Tibial artery (tissue), 4 donors: ENCODE results near the gene SLC4A3.
A peak's percentile ranks its signal among the peaks of the same experiment; 100 is the strongest.

ENCODE experiments used
- DNase-seq, 2 donors: peaks; one replicate each; pipeline ENCODE4 v3.0.0-alpha.2; 2019
- H3K27ac ChIP-seq, 2 donors: fragments of 200-600 bp; sonication (generic) in 1 of 2; 1 replicate in 1 of 2; 2 replicates in 1 of 2; pipeline ENCODE4 v1.5.1; 2018 to 2019; ENCODE audit warnings: mild to moderate bottlenecking in 1 of 2
- H3K27me3 ChIP-seq, 2 donors: fragments of 200-600 bp; sonication (generic) in 1 of 2; one replicate each; pipeline versions ENCODE4 v1.5.1 to v1.6.0; 2016 to 2019
- H3K36me3 ChIP-seq, 3 donors: fragments of 200-600 bp; sonication (generic) in 2 of 3; one replicate each; pipeline ENCODE4 v1.5.1; 2016 to 2019; ENCODE audit warnings: mild to moderate bottlenecking in 2 of 3
- H3K4me1 ChIP-seq, 4 donors: fragments of 200-600 bp; sonication (generic) in 2 of 4; 1 replicate in 3 of 4; 2 replicates in 1 of 4; pipeline ENCODE4 v1.5.1; 2016 to 2019
- H3K4me3 ChIP-seq, 2 donors: fragments of 200-600 bp; sonication (generic) in 1 of 2; 1 replicate in 1 of 2; 2 replicates in 1 of 2; pipeline ENCODE4 v1.5.1; 2018 to 2019; ENCODE audit warnings: mild to moderate bottlenecking in 2 of 2
- H3K9me3 ChIP-seq, 3 donors: fragments of 200-600 bp; sonication (generic) in 1 of 3; one replicate each; pipeline ENCODE4 v1.5.1; 2016 to 2019
- CTCF ChIP-seq, 2 experiments: fragments of 200-600 bp in 1 of 2; fragments of 450-650 bp in 1 of 2; IDR thresholded peaks; one replicate each; pipeline ENCODE4 v1.5.1; 2017 to 2019; ENCODE audit warnings: antibody characterized with exemption in 2 of 2, mild to moderate bottlenecking in 1 of 2, moderate library complexity in 1 of 2
- intact Hi-C: fragments of 100-400 bp; cut with DNase I; formaldehyde crosslinking; loops from one replicate; pipeline ENCODE4 v1.15.0; 2023; ENCODE audit warnings: low total_unique reads

The SLC4A3 gene

GRCh38 chr2:219638948-219639755 lies 11.7 kb downstream of the SLC4A3 start:
- H3K4me1 ChIP-seq, result peaks cover 0 to 10% (median 7%) of the 10 kb centered on the region in 4 donors
- H3K4me3 ChIP-seq, result no peak overlapping the region
- no peaks in the 10 kb centered on the region for H3K9me3 ChIP-seq
- H3K27ac ChIP-seq, result no peak overlapping the region
- no peaks in the 10 kb centered on the region for H3K36me3 ChIP-seq
- no peak for TF ChIP-seq CTCF (IDR thresholded peaks at IDR 0.05)
- intact Hi-C loops, result no loop called here
- no peaks in the 10 kb centered on the region for H3K27me3 ChIP-seq
- DNase-seq, result peak in 1 of 2 donors; percentile 14

- Histone ChIP-seq H3K27ac (peak overlapping the region in 1 of 2 donors; percentile 20), H3K27me3 (no peaks in the 10 kb centered on the region), H3K36me3 (no peaks in the 10 kb centered on the region), H3K4me3 (no peak overlapping the region), H3K9me3 (no peaks in the 10 kb centered on the region), H3K4me1 (peaks cover 0 to 23% (median 15%) of the 10 kb centered on the region in 4 donors)
- intact Hi-C loops, result loop anchor here (5.0 kb wide), 2 partner anchors 46 to 99 kb away; partner anchors contain the start of genes CHPF and TMEM198
- DNase-seq, result peak in 1 of 2 donors; percentile 15
- no peak for TF ChIP-seq CTCF (IDR thresholded peaks at IDR 0.05)
Measured at GRCh38 chr2:219641390-219642068, 14.1 kb downstream of the SLC4A3 start.

- Histone ChIP-seq H3K36me3 (no peaks in the 10 kb centered on the region), H3K27me3 (no peaks in the 10 kb centered on the region), H3K4me3 (no peak overlapping the region), H3K9me3 (no peaks in the 10 kb centered on the region), H3K4me1 (peaks cover 0 to 23% (median 15%) of the 10 kb centered on the region in 4 donors), H3K27ac (peak overlapping the region in 1 of 2 donors; percentile 20)
- TF ChIP-seq CTCF (IDR thresholded peaks at IDR 0.05), result no peak
- no peak for DNase-seq
- intact Hi-C loops, result loop anchor here (5.0 kb wide), 2 partner anchors 45 to 100 kb away; partner anchors contain the start of genes CHPF and TMEM198
Measured at GRCh38 chr2:219642069-219642454, 14.6 kb downstream of the SLC4A3 start.

GRCh38 chr2:219642465-219643083 lies 15.1 kb downstream of the SLC4A3 start:
- TF ChIP-seq CTCF (IDR thresholded peaks at IDR 0.05), result peak; percentile 99 to 100
- Histone ChIP-seq H3K4me1 (peaks cover 0 to 23% (median 15%) of the 10 kb centered on the region in 4 donors), H3K4me3 (no peak overlapping the region), H3K36me3 (no peaks in the 10 kb centered on the region), H3K9me3 (no peaks in the 10 kb centered on the region), H3K27ac (no peak overlapping the region), H3K27me3 (no peaks in the 10 kb centered on the region)
- peak; percentile 98 for DNase-seq
- intact Hi-C loops, result loop anchor here (5.0 kb wide), 2 partner anchors 45 to 100 kb away; partner anchors contain the start of genes CHPF and TMEM198

GRCh38 chr2:219643084-219643473 lies 15.6 kb downstream of the SLC4A3 start:
- no peaks in the 10 kb centered on the region for H3K9me3 ChIP-seq
- peak in 1 of 2 donors; percentile 19 for DNase-seq
- intact Hi-C loops, result loop anchor here (5.0 kb wide), 2 partner anchors 44 to 101 kb away; partner anchors contain the start of genes CHPF and TMEM198
- TF ChIP-seq CTCF (IDR thresholded peaks at IDR 0.05), result no peak
- H3K36me3 ChIP-seq, result no peaks in the 10 kb centered on the region
- H3K27ac ChIP-seq, result no peak overlapping the region
- H3K27me3 ChIP-seq, result no peaks in the 10 kb centered on the region
- peaks cover 0 to 23% (median 15%) of the 10 kb centered on the region in 4 donors for H3K4me1 ChIP-seq
- H3K4me3 ChIP-seq, result no peak overlapping the region
